NCI-H2029 treated with DMSO at 0.1 percent for 48 hours (cell line): Measurements from ENCODE around the gene TRABD2B.

ENCODE experiments used
- DNase-seq: peaks from one replicate; lab custom pipeline; 2025; lab: John Stamatoyannopoulos, UW

TRABD2B gene

DNA sequence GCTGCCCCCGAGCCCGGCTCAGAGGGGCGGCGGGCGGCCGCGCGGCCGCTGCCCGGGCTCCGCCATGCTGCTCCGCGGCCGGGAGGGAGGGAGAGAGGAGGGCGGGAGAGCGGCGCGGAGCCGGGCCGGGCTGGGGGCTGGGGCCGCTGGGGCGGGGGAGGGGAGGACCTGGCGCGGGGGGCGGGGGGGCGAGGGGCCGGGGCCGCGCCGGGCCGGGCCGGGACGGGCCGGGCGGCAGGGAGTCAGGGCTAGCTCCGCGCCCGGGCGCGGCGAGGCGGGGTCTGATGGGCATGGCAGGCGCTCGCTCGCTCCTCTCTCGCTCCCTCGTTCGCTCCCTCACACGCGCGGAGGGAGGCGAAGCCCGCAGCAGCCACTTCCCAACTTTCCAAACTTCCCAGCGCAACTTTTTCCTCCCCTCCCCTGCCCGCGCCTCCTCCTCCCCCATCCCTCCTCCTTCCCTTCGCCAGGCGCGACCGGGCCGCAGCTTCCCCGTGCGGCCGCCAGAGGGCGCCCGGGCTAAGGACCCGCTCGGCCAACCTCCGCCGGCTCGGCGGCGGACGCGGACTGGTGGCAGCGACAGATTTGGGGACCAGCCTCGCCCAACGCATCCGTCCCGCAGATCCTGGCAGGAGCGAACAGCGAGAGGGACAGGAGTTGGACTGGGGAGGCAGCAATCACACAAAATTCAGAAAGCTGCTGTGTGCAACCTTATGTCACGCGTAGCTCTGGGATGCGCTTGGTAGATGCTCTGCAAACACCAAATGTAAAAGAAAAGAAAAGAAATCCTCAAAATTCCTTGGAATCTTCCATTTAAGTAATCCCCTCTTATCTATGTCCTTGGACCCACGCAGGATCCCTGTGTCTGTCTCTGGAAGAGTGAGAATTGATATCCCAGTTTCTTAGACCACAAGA, at the start of gene TRABD2B:
TSS of gene TRABD2B (minus strand) at position 97 of the 912 bp plus-strand sequence.
- no peak for DNase-seq

DNA sequence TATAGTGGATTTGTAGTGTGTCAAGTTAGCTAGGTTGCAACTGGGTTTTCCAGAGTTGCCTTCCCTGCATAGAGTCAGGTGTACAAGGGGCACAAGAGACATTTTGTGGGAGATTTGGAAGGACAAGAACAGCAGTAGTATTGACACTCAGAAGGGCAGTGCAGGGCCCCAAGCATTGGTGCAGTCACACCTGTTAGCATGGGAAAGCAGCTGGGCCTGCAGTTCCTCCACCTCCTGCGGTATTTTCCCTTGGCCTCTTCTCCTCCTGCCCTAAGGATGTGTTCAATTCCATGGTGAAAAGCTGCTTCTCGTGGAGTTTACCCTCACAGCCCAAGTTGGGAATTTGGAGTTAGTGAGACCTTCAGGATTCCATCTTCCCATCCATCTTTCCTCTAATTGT, 47.1 kb upstream of the TRABD2B start:
- no peak for DNase-seq

GRCh38 chr1:48043622-48044021, 46.4 kb upstream of the TRABD2B start:
- DNase-seq, result peak; percentile 98

- no peak for DNase-seq
Measured at GRCh38 chr1:48040154-48040553, 43.0 kb upstream of the TRABD2B start.

DNA sequence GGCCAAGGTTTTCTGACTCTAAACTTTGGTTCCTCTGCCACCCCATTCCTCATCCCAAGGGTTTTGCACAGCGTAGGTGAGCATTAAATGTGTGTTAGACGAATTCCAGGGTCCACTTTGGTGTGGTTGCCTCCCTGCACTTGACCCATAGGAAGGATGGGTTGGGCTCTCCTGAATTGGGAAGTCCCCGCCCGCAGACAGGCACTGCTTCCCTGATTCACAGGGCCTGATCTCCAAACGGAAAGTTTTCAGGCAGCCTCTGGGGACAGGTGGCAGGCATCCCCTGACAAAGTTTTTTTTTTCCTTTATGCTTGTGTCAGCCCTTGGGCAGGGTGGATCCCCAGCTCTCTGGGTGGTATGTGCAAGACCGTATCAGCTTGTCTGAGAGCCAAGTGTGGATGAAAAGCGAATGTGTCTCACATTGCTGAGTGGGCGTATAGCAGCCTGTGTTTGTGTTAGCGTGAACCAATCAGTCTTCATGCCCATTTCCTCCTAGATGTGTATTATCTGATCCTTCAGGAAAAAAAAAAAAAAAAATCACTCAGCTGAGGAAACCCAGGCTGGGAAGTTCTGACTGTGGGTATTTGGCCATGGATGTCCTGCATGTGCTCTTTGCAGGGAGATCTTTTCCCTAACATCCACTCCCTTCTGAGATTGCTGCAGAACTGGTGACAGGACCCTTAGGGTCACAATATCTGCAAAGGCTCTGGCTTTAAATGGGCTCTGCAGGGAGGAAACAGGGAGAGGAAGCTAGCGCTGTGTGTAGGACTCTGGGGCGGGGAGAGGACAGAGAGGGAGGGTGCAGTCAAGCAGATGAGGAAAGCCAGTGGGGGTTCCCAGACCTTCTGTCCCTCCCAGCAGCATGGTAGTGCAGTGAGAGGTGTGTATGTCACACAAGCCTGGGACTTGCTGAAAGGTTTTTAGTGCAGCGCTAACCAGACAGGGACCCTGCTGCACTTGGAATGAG, 42.2 kb upstream of the TRABD2B start:
- peak; percentile 59 for DNase-seq

- DNase-seq, result peak; percentile 21
Measured at GRCh38 chr1:48038270-48038767, 41.1 kb upstream of the TRABD2B start.

GRCh38 chr1:48036710-48037355, 39.6 kb upstream of the TRABD2B start:
- no peak for DNase-seq

GRCh38 chr1:48035371-48036141, 38.4 kb upstream of the TRABD2B start:
- no peak for DNase-seq

DNA sequence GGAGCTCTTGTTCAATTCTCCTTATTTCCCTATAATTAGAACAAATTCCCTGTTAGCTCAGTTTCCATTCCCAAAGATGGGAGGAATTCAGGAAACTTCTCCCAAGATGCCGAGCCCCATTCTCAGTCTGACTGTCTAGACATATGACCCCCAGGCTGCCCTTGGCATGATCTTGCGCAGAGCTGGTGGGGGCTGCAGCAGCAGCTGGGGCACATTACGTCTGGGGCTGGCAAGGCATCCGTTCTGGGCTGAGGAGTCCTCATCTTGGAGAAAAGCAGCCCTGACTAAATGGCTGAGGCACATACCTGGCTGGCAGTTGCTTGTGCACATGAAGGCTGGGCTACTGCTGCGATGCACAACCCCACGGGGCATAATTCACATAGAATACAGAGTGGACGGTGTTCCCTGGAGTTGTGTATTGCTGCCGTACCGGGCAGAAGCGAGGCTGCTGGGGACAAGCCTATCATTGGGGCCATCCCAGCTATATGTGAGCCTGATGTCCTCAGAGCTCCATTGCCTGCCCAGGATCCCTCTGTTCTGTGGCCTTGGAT, 36.4 kb upstream of the TRABD2B start:
- DNase-seq, result no peak

GRCh38 chr1:48031676-48032075, 34.5 kb upstream of the TRABD2B start:
- no peak for DNase-seq

DNA sequence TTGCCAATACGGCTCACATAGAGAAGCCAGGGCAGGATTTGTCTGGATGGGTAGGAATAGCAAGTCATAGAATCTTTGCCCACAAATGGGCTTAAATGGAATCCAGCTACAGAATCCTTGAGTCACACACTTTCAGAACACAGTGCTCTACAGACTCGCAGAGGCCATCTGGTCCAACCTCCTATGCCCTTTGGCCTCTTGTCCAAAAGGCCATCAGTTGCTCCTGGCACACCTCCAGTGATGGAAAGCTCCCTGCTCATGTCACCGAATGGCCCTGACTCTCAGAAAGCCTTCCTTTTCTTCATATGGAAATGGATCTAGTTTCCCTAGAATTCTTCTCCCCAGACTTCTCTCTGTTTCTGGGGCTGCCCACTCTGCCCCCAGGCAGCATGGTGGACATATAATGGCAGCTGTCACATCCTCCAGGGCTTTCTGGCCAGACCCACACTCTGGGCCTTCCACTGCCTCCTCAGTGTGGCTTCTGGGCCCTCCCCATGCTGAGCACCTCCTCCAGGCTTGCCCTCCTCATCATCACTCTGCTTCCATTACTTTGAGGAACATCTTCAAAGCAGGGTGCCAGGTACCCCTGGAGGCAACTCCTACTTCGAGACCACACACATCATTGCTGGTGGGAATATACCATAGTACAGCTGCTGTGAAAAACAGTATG, 33.6 kb upstream of the TRABD2B start:
- no peak for DNase-seq

DNA sequence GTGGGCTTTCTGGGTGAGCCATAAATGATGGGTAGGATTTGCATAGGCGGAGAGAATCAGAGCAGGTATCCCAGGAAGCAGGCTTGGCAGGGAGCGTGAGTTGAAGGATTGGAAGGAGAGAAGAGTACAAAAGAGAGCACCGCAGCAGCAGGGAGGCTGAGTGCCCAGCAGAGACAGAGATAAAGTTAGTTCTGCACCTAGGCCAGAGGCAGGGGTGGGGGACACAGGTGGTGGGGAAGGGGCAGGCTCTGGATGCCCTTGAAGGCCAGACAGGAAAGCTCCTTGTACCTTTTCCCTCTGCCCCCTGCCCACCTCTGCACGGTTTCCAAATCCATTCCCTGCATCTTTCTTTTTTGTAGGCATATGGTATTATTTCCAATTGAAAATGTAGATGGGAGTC, 33.0 kb upstream of the TRABD2B start:
- DNase-seq, result no peak

- no peak for DNase-seq
Measured at GRCh38 chr1:48028218-48029069, 31.3 kb upstream of the TRABD2B start.

- no peak for DNase-seq
Measured at GRCh38 chr1:48027533-48027835, 30.3 kb upstream of the TRABD2B start.

DNA sequence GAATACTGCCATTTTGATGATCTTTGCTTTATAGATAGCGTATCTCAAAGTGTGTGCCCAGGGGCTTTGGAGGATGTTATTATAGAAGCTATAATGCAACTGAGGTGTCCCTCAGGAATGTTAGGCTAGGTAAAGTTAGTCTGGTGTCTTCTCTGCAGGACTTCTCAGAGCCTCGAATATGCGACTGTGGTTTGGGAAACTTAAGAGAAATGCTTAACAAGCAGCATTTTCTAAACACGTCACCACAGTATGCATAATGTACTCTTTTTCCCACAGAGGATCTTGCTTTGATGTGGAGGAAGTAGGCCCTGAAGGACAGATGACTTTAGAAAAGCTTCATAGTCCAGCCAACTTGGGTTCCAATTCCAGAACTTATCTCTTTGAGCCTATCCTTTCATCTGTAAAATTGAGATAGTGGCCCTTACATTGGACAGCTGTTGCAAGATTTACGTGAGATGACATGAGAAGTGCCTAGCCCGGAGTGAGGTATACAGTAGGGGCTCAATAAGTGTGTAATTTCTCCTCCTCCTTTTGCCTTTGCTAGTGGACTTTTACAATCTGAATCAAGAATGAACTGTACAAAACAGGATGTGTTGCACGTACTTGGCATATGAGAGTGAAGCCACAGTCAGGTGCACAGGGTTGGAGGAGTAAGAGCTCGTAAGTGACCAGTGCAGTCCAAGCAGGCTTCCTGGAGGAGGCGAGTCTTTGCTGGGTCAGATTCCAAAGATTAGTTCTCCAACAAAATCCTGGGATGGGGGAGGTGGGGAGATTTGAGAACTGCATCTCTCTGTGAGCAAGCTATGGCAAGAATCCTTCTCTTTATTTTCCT, 29.7 kb upstream of the TRABD2B start:
- DNase-seq, result no peak

DNA sequence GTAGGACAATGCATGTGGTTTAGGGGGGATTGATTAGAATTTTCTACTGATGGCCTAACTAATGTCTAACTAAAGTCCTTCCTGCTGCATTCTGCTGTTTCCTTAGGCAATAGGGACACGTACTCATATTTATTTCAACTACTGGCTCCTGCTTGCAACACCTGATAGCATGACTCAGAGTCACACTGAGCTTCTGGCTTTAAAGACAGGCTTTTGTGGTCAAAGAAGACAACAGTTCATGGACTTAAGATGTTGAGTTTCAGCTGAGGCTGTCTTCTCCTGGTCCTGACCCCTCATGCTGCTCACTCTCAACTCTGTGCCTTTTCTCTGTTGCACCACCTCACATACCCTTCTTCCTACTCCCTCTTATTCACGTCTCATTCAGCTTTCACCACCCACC, 29.1 kb upstream of the TRABD2B start:
- DNase-seq, result no peak

- no peak for DNase-seq
Measured at GRCh38 chr1:48025076-48025475, 27.9 kb upstream of the TRABD2B start.

DNA sequence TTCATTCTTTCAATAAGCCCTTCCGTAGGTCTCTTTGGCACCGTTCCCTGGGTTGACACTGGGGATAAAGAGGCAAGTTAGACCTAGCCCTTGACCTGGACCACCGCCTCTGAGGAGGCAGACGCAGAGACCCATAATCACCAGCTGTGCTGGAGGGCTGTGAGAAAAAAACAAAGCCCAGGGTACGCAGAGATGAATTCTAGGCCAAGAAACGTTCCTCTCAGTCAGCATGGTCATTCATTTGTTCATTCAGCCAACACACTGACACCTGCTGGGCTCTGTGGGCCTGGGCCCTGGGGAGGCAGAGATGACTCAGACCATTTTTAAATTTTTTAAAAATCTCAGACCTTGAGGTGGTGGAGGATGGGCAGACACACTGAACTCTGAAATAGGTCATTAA, 26.3 kb upstream of the TRABD2B start:
- no peak for DNase-seq

- no peak for DNase-seq
Measured at GRCh38 chr1:48022306-48022705, 25.1 kb upstream of the TRABD2B start.
